SIG-M5 treated with dmso at 0.1 percent for 504 hours (cell line): ENCODE measurements around the gene AHNAK2.

Experiments
- DNase-seq: peaks from one replicate; lab custom pipeline; 2025; ENCODE audit not compliant: unreplicated experiment; lab: John Stamatoyannopoulos, UW

Gene AHNAK2

DNA sequence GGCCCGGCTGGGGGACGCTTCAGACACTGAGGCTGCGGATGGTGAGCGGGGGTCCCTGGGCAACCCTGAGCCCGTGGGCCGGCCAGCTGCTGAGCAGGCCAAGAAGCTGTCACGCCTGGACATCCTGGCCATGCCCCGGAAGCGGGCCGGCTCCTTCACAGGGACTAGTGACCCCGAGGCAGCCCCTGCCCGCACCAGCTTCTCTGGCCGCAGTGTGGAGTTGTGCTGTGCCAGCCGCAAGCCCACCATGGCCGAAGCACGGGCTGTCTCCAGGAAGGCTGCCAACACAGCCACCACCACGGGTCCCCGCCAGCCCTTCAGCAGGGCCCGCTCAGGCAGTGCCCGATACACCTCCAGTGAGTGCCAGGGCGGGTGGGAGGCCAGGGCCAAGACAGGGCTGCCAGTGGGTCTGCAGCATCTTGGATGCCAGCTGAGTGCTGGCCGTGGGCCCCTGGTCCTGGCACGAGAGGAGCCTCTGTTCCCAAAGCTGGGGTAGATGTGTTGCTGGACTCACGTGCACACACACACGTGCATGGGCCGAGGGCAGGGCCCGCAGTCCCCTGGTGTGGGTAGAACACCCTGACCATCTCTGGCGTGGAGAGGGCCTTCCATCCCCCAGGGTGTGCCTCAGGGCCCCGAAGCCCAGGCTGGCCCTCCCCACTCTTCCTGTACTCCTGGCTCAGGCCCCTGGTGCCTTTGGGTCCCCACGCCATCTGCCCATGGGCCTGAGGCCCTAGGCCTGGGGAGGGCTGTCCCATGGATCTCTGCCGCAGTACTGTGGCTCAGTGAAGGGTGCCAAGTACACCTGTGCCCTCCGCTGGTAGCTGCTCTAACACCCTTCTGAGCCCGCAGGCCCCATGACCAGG lies 90.3 kb downstream of the AHNAK2 start:
- DNase-seq = no peak
